Left forelimb (tissue), 1 donor: Measurements from ENCODE around the gene RNASET2.

Source experiments
- DNase-seq: peaks from one replicate; pipeline ENCODE4 v3.0.0-alpha.2; 2018; ENCODE audit warnings: low spot score

Gene RNASET2

DNA sequence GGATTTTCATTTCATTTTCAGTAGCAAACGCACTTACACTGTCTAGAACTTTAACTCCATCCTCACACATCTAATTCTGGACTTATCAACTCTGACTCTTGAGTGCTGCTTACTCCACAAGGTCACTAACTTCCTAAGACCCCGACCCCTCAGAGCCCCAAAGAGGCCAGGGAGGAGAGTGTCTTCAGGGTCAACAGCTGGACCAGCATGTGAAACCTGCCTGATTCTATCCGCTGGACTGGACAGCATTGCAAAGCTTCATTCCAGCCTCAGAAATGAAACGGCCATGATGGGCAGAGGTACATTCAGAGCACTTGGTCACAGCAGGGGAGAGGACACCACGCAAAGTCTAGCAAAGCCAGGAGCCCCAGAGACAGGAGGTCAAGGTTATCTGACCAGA is 9.1 kb downstream of the RNASET2 start:
- no peak for DNase-seq

DNA sequence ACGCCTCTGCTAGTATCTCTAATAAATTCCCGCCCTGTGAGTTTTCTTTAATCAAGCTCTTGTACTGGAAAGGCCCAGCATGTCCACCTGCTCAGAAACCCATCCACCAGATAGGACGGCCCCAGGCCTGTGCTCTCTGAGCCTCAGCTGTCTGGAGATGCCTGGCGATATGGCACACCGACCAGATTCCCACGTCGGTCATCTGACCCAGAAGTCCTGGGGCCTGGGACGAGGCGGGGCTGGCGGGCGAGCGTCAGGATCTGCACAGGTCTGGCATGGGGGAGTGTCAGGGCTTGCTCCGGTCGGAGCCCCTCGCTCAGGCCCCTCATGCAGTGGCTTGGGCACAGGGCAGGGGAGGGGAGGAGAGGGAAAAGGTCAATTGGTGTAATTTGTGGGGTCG is 10.2 kb downstream of the RNASET2 start:
- no peak for DNase-seq

DNA sequence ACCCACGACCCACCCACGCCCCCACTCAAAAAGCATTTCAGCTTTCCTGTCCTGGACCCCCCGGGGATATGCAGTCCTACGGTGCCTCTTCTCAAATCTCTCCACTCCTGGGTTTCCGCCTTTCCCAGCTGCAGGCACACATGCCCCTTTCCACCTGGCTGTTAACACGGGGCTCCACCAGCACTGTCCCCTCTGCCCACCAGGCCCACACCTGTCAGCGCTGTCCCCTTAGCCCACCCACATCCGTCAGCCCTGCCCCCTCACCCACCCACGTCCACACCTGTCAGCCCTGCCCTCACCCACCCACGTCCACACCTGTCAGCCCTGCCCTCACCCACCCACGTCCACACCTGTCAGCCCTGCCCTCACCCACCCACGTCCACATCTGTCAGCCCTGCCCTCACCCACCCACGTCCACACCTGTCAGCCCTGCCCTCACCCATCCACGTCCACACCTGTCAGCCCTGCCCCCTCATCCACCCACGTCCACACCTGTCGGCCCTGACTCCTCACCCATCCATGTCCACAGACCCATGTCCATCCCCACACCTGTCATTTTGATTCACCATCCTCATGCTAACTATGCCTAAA is 11.6 kb downstream of the RNASET2 start:
- no peak for DNase-seq

DNA sequence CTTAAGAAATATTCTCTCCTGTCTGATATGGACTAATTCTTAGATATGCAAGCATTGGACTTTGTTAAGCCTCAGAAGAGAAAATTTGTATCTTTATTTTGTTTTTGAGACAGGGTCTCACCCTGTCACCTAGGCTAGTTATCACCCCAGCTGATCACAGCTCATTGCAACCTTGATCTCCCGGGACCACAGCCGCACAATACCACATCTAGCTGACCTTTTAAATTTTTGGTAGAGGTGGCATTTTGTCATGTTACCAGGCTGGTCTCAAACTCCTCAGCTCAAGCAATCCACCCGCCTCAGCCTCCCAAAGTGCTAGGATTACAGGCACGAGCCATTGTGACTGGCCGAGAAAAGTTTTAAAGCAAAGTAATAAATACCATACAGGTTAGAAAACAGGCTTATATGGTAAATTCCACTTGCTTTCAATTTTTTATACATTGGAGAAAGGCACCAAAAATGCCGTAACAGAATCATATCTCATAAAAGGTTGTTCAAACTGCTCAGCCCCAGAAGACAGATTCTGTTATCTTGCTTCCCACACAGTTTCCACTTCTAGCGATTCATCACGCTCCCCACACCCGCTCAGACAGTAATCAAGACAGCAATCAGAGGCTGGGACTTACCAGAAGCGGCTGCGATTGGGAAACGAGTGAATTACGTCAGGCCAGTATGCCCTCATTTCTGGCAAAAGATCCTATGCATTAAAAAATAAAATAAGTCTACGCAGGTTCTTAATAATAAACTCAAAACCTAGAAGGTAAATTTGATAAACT is 13.8 kb downstream of the RNASET2 start:
- no peak for DNase-seq

DNA sequence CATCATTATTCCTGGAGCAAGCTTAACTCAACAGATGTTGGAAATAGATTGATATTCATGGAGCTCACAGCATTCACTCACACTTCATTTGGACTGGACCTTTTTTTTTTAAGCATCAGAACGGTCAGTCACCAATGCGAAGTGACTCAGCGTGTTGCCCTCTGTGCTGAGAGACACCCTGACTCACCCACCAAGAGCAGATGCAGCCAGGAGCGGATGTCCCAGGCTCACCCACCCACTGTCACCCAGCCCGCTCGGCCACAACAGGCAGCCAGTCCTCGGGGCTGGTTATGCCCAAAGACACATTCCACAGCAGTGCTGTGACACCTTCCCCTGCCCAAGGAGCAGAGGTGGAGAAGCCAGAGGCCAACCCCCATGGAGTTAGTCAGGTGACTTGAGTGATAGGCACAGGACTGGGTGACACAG is 15.7 kb downstream of the RNASET2 start:
- no peak for DNase-seq

DNA sequence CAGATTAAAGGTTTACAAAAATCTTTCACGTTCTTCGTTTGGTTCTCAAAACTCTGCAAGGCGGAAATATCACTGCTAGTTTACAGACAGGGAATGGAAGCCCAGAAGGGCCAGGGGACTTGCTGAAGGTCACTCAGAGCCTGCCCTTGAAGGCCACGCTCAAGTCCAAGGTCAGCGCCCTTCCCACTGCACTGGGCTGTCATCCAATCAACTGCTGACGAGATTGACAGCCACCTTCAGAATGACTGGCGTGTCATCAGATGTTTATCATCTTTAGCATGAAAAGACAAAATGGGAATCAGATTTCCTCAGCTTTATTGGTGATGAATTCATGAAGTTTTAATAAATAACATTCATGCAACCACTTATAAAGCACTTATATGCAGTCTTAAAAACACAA is 16.5 kb downstream of the RNASET2 start:
- DNase-seq, result no peak

DNA sequence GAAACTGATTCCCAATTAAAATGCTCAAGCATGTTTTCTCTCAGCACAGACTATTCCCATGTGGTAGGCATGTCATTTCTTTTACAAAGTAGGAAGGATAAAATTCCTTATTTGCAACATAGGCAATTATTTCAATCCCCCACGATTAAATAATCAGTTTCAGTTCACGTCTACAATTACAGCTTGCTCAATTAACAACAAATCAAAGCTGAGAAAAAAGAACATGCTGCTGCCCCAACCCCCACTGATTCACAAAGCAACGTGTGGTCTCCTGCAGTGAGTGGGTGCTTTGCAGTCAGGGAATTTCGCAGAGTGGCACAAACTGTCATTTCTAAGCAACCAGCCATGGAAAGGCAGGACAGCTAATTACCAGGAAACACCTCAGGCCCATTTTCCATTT is 17.0 kb downstream of the RNASET2 start:
- DNase-seq, result no peak

DNA sequence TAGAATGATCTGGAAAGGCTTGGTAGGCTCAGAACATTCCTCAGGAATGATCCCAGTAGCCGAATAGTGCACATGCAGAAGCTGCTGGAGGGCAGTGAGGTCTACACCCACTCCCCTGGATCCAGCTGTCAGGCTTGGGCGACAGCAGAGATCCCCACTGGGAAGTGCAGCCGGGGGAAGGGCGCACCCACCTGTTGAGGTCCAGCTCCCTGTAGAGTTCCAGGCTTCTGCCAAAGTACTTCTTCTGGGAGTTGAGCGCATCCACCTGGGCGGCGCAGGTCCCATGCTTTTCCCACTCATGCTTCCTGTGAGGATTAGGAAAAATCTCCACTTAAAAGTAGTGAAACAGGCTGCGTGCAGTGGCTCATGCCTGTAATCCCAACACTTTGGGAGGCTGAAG is 17.6 kb downstream of the RNASET2 start:
- no peak for DNase-seq

DNA sequence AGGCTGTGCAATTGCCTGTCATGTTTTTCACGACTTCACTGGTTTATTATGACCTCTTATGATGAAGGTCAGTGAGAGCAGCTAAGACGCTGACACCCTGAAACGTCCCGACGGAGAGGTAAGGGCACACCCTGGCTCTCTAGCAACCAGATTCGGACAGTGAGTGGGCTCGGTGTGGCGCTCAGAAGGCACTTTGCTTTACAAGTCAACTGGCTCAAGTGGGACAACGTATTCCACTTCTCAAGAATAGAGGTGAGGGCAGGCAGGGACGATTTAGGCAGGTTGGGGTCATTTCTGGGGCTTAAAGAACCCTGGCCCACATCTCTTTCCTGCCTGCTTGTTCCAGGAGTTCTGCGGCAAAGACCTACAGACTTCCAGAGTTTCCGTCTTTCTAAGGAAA is 18.2 kb downstream of the RNASET2 start:
- DNase-seq, result no peak

DNA sequence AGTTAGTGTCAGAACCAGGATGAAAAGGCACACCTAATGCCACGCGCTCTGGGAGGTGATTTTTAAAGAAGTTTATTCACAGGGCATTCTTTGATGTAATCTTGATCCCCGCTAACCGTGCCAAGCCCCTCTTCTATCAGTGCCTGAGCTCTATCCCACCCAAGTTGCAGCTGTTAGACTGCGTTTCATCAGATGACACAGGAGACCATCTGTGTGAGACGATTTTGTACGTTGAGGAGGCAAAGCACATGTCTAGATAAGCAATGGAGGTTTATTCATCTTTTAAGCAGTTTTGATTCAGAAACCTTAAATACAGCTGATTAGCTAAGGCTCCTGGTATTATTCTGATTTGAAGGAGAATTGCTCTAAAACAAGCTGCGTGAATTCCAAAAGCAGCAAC is 18.6 kb downstream of the RNASET2 start:
- no peak for DNase-seq

DNA sequence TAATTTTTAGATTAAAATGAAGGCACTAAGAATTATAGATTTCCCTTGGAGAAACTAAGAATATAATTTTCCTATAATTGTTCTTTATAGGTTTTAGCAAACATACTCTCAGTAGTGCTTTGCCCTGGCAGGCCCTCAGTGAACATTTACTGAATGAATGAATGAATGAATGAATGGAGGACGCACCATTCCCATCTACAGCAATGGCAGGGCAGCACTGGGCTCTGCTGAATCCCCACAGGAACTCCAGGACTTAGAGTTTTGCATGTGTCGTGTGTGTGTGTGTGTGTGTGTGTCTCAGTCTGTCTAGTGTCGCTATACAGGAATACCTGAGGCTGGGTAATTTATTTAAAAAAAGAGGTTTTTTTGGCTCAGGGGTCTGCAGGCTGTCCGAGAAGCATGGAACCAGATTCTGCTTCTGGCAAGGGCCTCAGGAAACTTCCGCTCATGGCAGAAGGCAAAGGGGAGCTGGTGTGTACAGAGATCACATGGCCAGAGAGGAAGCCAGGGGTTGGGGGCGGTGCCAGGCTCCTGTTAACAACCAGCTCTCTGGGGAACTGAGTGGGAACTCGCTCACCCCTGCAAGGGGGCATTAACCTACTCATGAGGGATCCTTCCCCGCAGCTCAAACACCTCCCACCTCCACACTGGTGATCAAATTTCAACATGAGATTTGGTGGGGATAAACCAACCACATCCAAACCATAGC is 20.1 kb downstream of the RNASET2 start:
- DNase-seq, result no peak

DNA sequence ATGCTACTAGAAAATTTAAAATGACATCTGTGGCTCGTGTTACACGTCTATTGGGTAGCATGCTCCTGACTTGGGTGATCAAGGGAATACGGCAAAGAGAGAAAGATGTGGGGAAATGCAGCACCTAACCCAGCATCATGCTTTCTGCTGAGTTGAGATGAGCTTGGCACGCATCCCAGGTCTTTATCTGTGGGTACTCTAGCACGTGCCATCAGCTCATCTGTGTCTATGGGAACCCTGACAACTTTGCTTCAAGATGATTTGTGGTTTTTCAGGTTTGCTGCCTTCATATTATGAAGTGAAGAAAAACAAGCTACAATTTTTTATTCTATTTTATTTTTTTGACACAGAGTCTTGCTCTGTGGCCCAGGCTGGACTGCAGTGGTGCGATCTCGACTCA is 21.0 kb downstream of the RNASET2 start:
- DNase-seq, result no peak

DNA sequence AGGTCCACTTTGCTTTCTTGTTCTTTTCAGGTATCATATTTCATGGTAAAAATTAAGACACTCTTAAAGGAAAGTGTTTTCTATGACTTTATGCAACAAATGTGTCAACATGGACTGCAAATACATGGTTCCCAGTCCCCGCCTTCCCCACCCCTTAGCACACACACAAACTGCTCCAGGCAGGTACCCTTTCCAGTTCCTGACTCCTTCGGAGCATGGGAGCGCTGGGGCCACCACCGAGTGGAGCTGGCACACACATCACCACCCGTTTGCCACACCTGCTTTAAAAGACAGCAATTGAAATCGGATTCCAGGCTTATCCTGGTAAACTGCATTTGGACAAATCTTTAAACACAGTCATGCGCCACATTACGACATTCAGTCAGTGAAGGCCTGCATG is 22.2 kb downstream of the RNASET2 start:
- DNase-seq, result no peak

DNA sequence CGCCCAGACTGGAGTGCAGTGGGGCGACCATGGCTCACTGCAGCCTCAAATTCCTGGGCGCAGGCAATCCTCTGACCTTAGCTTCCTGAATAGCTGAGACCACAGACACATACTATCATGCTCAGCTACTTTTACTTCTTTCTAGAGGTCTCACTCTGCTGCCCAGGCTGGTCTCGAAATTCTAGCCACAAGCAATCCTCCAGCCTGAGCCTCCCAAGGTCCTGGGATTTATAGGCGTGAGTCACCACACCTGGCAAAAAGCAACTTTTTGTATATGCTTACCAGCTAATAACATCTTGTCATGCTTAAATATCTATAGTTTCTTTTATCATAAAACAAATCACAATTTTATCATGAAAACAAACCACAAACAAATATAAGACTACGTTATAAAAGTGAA is 23.0 kb downstream of the RNASET2 start:
- no peak for DNase-seq

DNA sequence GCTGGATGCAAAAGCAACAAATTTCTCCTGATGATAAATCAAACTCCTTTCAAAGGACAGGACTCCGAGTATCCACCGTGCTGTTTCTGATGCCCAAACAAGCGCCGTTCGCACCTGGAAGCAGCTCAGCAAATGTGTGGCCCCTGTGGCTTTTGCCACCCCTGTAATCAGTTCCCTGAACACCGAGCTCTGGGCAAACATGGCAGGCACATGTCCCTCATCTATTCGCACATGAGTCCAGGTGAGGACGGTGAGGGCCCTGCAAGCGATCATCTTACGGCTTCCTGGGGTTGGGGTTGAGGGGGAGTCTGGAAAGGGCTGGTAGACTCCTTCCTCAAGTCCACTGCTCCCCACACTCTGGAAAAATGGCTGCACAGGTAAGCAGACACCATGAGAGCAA is 23.7 kb downstream of the RNASET2 start:
- no peak for DNase-seq

DNA sequence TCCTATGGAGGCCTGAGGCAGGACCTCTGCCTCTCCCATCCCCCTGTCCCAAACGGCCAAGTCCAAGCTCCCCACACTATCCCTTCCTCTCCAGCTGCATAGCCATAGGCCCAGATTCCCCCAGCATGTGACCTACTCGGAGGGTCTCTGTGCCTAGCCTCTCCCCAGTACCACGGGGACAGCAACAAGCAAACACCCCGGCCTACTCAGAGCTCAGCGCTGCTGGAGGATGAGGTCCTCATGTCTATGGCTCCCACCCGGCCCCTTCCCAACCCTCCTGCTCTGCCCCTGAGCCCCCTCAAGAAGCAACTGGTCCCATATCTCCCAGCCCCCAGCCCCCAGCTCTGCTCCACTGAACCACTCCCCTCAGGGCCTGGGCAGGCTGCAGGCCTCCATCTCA is 24.2 kb downstream of the RNASET2 start:
- DNase-seq, result no peak

DNA sequence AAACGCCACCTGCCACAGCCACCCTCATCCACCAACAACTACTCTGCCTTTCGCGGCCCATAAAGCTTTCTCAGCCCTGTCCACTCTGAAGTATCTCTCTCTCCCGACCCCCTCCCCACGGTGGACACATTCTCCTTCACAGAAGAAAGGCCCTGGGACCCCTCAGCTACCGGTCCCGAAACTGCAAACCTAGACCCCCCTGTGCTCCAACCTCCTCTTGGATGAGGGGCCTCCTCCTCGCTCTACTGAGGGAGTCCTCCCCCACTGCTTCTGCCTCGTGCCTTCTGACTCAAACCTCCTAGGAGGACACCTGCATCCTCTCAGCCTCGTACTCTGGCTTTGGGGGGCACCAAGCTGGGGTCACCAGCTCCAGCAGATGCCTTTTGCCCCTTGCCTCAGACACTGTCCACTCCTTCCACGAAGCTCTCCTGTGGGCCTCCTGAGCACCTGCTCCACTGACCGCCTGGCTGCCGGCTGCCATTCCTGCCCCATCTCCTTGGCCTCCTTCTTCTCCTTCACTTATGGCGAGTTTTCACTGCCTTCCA is 24.9 kb downstream of the RNASET2 start:
- DNase-seq, result no peak

DNA sequence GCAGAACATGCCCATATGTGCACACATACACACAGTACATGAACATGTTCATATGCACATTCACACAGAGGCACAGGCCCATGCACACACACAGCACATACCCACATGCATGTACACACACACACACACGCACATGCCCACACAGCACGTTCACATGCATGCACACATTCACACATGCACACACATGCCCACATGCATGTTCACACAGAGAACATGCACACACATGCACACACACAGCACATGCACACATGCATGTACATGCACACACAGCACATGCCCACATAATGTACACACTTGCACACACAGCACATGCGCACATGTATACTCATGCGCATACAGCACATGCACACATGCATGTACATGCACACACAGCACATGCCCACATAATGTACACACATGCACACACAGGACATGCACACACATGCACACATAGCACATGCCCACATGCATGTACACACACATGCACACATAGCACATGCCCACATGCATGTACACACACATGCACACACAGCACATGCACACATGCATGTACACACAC is 25.9 kb downstream of the RNASET2 start:
- no peak for DNase-seq

DNA sequence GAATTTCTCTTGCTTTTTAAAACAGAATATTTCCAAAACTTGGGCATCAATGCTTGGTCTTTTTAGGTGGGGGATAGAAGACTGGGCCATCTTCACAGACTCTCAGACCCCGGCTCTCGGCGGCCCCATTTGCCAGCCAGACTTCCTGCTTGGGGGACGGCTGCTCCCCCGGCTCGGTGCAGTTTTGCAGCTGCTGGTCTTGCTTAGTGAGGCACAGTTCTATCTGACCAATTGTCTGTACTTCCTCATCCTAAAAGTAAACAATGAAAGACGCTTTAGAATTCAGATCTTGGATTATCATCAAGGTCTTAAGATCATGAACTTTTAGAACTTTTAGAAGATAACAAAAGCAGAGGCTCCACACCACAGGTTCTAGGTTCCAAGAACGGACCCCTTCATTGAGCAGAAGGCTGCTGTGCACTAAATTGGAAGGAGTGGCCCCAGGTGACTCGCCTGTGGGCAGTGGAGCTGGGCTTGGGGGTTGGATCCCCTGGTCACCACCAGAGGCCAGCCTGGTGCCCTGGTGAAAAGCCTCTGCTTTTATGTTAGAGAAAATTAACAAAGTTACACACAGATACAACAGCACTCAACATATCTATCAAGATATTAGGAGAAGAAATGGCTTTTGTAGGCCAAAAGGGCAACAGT is 26.7 kb downstream of the RNASET2 start:
- DNase-seq, result no peak

DNA sequence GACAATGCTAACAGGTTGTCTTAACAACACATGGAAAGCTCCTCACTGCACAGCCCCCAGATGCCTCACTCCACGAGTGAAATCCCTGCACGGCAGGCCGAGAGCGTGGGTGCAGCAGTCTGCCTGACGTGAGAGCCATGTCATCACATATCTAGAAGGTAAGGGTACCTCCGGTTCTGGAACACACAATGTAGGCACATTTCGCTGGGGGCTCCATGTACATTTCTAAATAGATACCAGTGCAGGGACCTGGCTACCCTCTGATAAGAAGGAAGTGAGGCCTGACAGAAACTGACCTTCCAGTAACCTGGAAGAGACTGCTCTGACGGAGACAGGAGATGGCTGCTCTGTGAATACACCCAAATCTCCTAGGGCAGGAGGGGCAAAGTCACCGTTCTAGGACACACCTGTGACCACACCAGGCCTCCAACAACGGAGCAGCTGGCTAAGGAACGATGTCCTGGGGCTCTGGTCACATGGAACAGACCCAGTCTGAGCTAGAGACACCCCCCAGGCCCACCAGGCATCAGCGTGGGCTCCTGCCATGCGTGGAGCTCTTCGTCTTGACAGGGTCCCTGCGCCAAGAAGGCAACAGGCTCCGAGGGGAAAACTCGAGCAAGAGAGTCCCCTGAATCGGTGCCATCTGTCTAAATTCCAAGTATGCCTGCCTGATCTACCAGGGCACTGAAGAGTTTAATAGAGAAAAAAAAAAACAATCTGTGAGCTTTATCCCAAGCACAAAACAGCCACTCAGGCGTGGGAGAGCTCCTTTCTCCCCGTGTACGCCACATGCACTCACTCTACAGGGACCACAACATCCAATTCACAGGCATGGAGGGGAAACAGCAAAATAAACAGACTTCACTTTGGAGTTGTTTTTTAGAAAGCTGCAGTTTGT is 27.5 kb downstream of the RNASET2 start:
- no peak for DNase-seq

DNA sequence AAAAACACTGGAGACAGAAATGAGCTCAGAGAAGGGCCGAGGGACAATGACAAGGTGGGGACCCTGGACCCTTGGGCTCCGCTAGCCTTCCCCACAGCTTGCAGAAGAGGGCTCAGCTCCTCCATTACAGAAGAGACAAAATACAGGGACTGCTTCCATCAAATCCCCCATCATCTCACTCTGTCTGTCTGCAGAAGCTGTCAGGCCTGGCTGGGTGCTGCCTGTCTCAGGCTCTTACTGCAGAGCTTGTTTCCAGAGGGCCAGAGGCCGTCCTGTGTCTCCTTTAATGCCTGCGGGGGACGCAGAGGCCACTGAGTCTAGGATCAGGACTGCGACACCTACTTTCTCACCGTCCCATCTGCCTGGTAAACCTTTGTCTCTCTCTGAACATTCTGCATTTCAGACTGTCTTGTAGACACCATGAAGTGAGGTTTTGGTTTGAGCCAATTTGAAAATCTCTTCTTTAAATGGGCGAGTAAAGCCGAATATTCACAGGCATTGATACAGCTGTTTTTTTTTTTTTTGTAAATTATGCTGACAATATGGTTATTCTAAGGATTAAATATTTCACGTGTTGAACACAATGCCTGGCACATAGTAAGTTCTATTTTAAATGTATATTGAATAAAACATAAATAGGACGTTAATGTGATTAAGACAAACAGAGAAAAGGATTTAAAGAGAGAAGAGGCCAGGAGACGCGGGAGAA is 28.3 kb downstream of the RNASET2 start:
- no peak for DNase-seq
